Stimulated activated CD4-positive, alpha-beta T cell treated with anti-CD3 and anti-CD28 coated beads, Interleukin-12 subunit alpha, Interleukin-12 subunit beta, amount 100 ng/mL, for 4 hours (primary cell): ENCODE results near the gene CISD2.
"Not testable (repeated sequence)": the region's sequence is repeated elsewhere in the genome, so short reads cannot be mapped to it uniquely, and the experiment has no call there.

Experiments used
- DNase-seq: peaks from one replicate; pipeline ENCODE4 v3.0.0-alpha.2; 2020

The CISD2 gene

GRCh38 chr4:102935716-102936115, 66.9 kb downstream of the CISD2 start:
- no peak for DNase-seq

- not testable (repeated sequence) for DNase-seq
Observed at GRCh38 chr4:102938063-102938462, 69.3 kb downstream of the CISD2 start.
